Activated T-cell treated with anti-CD3 and anti-CD28 coated beads for 4 hours (primary cell): ENCODE measurements around the gene PRODH.
"Not testable (repeated sequence)": the region's sequence is repeated elsewhere in the genome, so short reads cannot be mapped to it uniquely, and the experiment has no call there.

Experiments used
- DNase-seq: peaks from one replicate; pipeline ENCODE4 v3.0.0-alpha.2; 2020

PRODH gene

DNA sequence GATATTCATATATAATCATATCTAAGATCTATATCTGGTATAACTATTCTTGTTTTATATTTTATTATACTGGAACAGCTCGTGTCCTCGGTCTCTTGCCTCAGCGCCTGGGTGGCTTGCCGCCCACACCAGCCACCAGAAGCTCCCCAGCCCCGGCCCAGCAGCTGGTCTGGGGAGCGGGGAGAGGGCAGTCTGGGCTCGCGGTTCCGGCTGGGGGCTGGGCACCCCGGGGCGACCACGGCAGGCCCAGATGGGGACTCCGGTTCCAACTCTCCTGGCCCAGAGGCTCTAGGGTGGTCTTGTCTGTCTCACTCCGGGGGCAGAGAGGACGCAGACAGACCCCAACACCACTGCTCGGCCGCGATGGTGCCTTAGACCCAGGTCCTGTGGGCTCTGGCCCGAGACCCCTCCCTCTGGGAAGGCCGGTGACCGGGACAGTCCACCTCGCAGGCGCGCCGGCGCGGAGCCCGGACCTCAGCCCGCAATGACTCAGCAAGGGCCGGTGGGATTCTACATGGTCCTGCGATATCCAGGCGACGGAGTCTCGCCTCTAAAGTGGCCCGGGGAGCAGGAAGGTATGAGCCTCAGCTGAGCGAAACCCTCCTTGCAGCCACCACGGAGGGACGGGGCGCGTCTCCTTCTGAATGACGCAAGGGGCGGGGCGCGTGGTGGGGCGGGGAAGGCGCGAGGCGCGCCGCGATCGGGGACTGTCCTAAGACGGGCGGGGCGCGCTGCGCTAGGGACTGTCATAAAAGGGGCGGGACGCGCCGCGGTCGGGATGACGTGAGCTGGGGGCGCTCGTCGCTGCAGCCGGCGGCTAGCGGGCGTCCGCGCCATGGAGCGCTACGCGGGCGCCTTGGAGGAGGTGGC lies 30.3 kb downstream of the PRODH start, which contains the start of gene DGCR6:
DGCR6 (plus strand) TSS at position 781 of the 870 bp plus-strand sequence; CDS start at position 836, 55 bp downstream.
- DNase-seq: no peak

DNA sequence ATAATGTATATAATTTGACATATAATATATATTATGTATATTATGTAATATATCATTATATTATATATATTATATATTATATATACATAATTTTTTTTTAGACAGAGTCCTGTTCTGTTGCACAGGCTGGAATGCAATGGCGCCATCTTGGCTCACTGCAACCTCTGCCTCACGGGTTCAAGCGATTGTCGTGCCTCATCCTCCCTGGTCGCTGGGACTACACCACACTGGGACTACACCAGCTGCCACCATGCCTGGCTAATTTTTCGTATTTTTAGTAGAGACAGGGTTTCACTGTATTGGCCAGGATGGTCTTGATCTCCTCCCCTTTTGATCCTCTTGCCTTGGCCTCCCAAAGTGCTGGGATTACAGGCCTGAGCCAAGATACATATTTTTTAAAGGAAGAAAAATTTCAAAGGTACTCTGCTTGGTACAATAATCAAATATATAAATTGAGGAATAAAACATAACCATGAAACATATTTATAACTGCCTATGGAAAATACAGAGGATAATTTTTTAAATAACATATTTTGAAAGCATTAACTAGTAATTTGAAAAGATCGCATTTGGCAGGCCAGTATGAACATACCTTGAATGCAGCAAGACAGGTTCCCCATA lies 39.9 kb downstream of the PRODH start:
- DNase-seq: not testable (repeated sequence)

DNA sequence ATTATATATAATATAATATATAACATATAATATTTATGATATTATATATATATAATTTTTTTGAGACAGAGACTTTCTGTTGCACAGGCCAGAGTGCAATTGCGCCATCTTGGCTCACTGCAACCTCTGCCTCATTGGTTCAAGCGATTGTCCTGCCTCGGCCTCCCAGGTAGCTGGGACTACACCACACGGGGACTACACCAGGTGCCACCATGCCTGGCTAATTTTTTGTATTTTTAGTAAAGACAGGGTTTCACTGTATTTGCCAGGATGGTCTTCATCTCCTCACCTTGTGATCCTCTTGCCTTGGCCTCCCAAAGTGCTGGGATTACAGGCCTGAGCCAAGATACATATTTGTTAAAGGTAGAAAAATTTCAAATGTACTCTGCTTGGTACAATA lies 42.3 kb downstream of the PRODH start:
- not testable (repeated sequence) for DNase-seq

DNA sequence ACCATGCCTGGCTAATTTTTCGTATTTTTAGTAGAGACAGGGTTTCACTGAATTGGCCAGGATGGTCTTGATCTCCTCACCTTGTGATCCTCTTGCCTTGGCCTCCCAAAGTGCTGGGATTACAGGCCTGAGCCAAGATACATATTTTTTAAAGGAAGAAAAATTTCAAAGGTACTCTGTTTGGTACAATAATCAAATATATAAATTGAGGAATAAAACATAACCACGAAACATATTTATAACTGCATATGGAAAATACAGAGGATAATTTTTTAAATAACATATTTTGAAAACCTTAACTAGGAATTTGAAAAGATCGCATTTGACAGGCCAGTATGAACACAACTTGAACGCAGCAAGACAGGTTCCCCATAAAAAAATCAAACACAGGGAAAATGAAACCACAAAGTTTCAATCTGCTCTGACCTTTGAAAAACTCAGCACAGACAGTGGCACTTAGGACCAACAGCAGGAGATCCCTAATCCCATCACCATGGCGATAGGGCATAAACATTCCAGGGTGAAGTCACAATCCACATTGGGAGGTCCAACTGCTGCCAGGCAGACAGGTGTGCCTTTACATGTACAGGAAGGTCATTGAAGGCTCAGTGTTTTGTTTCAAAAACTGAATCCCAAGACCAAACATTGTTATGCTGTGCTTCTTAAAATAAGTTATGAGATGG lies 45.4 kb downstream of the PRODH start:
- not testable (repeated sequence) for DNase-seq

DNA sequence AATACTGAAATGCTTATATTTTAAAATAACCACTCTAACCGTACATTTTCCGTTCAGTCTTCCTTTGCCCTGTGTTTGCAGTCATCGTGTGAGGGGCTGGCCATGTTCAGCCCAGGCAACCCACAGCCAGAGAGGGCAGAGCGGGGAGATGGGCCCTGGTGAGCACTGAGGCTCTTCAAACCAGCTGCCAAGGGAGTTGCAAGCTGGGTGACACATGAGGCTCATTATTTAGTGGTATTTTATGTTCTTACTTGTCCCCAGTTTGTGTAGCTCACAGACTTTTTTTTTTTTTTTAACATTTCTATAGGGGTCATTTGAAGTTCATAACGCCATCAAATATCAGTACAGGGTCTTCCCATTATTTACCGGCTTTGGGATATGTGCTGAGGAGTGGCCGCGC lies 48.0 kb downstream of the PRODH start:
- DNase-seq: no peak

DNA sequence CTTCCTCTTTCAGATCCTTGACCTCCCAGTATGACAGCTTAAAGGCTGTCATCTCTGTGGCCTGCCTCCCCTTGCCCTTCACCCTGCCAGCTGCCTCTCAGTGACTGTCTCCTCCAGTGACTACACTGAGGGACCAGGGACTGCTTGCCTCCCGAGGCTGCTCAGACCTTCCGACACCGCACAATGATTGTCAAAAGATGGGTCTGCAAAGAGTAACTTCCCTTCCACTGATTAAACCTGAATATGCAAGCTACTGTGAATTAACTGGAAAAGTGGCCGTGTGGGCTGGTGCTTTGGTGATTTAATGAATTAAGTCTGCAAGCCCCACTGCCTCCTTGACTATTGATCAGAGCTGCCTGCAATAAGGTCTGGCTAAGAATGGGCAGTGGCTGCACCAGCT lies 51.6 kb downstream of the PRODH start:
- DNase-seq: not testable (repeated sequence)

DNA sequence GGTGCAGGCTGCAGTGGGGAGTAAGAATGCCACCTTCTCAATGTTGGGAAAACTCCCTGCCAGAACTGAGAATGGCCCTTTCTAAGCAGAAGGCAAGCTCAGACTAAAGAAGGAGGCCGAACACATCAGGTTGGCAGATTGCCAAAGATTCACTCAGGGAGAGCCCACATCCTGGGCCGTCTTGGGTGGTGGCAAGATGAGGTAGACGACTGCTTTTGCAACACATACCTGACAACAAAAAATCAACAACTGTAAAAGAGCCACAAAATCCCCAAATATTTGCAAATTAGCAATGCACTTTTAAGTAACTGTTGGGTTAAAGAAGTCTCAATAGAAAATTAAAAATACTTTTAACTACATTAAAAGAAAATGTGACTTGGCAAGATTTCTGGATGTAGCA lies 54.8 kb downstream of the PRODH start:
- DNase-seq: peak; percentile 54
